PC-3 (cell line): ENCODE results near the gene SENP1. TPM values are rescaled to one million over a fixed set of nuclear protein-coding genes. Genes with fewer than 3 reads are reported as not detected.

Source experiments
- ATAC-seq: fragments of 200-7000 bp; cut with Tn5 transposase; 2 replicates; pipeline ENCODE4 v1.9.1; 2020; ENCODE audit warnings: mild to moderate bottlenecking, moderate library complexity
- BruUV-seq: library from RNA; stranded (reverse); fragments of 400-500 nt; replicated peaks from 2 replicates; lab custom pipeline; 2021; lab: Mats Ljungman, UMichigan
- CTCF ChIA-PET: fragments of 300-600 bp; sonication (Branson Sonifier 250); formaldehyde crosslinking; loops from one replicate; lab custom pipeline; 2022; ENCODE audit warnings: antibody characterized with exemption; lab: Charles Lee
- POLR2A ChIA-PET: fragments of 300-600 bp; sonication (Branson Sonifier 250); formaldehyde crosslinking; loops from one replicate; lab custom pipeline; 2022; ENCODE audit warnings: antibody characterized with exemption; ENCODE audit not compliant: unreplicated experiment; lab: Charles Lee
- DNase-seq: peaks from one replicate; pipeline ENCODE4 v3.0.0-alpha.2; 2015
- H2AFZ ChIP-seq: fragments of 300-600 bp; sonication (generic); 2 replicates; pipeline ENCODE4 v1.6.0; 2016; ENCODE audit warnings: antibody characterized with exemption, low read length
- H3F3A ChIP-seq: fragments of 300-600 bp; sonication (generic); one replicate; pipeline ENCODE4 v1.6.0; 2017; ENCODE audit warnings: antibody characterized with exemption, low read length, control low read depth, mild to moderate bottlenecking; ENCODE audit not compliant: unreplicated experiment
- H3K27ac ChIP-seq: fragments of 300-600 bp; sonication (generic); 2 replicates; pipeline ENCODE4 v1.5.1; 2016; ENCODE audit warnings: mild to moderate bottlenecking, low read length
- H3K27me3 ChIP-seq: fragments of 300-600 bp; sonication (generic); 2 replicates; pipeline ENCODE4 v1.6.1; 2016; ENCODE audit warnings: low read length, mixed read lengths
- H3K36me3 ChIP-seq: fragments of 300-600 bp; sonication (generic); 2 replicates; pipeline ENCODE4 v1.6.1; 2016; ENCODE audit warnings: low read depth, mixed run types, low read length, mixed read lengths
- H3K4me1 ChIP-seq: fragments of 300-600 bp; sonication (generic); 2 replicates; pipeline ENCODE4 v1.5.1; 2016; ENCODE audit warnings: low read length; ENCODE audit not compliant: insufficient read depth
- H3K4me2 ChIP-seq: fragments of 300-600 bp; sonication (generic); 2 replicates; pipeline ENCODE4 v1.6.0; 2016; ENCODE audit warnings: low read length
- H3K4me3 ChIP-seq: fragments of 300-600 bp; sonication (generic); 2 replicates; pipeline ENCODE4 v1.5.1; 2016; ENCODE audit warnings: mild to moderate bottlenecking, low read length, mixed read lengths
- H3K79me2 ChIP-seq: fragments of 300-600 bp; sonication (generic); 2 replicates; pipeline ENCODE4 v1.6.1; 2017; ENCODE audit warnings: low read length, mixed read lengths
- H3K9ac ChIP-seq: fragments of 300-600 bp; sonication (generic); 2 replicates; pipeline ENCODE4 v1.6.0; 2016; ENCODE audit warnings: mild to moderate bottlenecking, low read length
- H3K9me2 ChIP-seq: fragments of 300-600 bp; sonication (generic); replicated peaks from 2 replicates; pipeline ENCODE4 v1.6.1; 2016; ENCODE audit warnings: mixed run types, low read length, mixed read lengths
- H3K9me3 ChIP-seq: fragments of 300-600 bp; sonication (generic); 2 replicates; pipeline ENCODE4 v1.6.1; 2016; ENCODE audit warnings: low read length, mixed read lengths
- H4K20me1 ChIP-seq: fragments of 300-600 bp; sonication (generic); 2 replicates; pipeline ENCODE4 v1.6.1; 2016; ENCODE audit warnings: low read length, mixed read lengths
- EZH2 ChIP-seq: fragments of 300-600 bp; sonication (generic); IDR thresholded peaks from one replicate; pipeline ENCODE4 v1.6.1; 2017; ENCODE audit warnings: antibody characterized with exemption, mild to moderate bottlenecking, low read length; ENCODE audit not compliant: unreplicated experiment
- EZH2phosphoT487 ChIP-seq: fragments of 300-600 bp; sonication (generic); IDR thresholded peaks from 2 replicates; pipeline ENCODE4 v1.6.1; 2018; ENCODE audit warnings: mild to moderate bottlenecking, antibody characterized with exemption, low read length, borderline replicate concordance
- intact Hi-C: fragments of 100-400 bp; cut with micrococcal nuclease; formaldehyde crosslinking; loops from 2 replicates; pipeline ENCODE4 v1.9.0; 2023
- total RNA-seq: library from RNA; depleted of rRNA; stranded (reverse); fragments of >200 nt; gene quantifications from 2 replicates; pipeline ENCODE4 v1.2.3, GENCODE V29; 2014
- TF ChIP-seq, protein P1 (sequence below): fragments of 300-600 bp; sonication (generic); conservative IDR thresholded peaks from 2 replicates; pipeline ENCODE4 v1.5.1; 2017; ENCODE audit warnings: antibody characterized with exemption, low read depth, mild to moderate bottlenecking, low read length

The SENP1 gene
- total RNA-seq, 1 experiment from 2014 or later, result 20.9 TPM

- Histone ChIP-seq H3K27me3 (no peaks in the 10 kb centered on the region), H3K4me2 (no peak overlapping the region), H3K27ac (no peak overlapping the region), H2AFZ (no peak overlapping the region), H3K9me2 (no peaks in the 10 kb centered on the region), H3K36me3 (no peaks in the 10 kb centered on the region), H3K9me3 (no peaks in the 10 kb centered on the region), H3K79me2 (no peaks in the 10 kb centered on the region), H4K20me1 (no peaks in the 10 kb centered on the region), H3K4me3 (no peak overlapping the region), H3K9ac (no peak overlapping the region), H3K4me1 (peaks cover 20% of the 10 kb centered on the region), H3F3A (peaks cover 3% of the 10 kb centered on the region)
- TF ChIP-seq EZH2, result no peak
- BruUV-seq, result no TSS peak
- intact Hi-C loops, result no loop called here
- no peak for DNase-seq
- POLR2A ChIA-PET, result no interaction called here
- ATAC-seq, result no peak
- CTCF ChIA-PET, result no interaction called here
Measured at GRCh38 chr12:48017921-48018617, 87.8 kb downstream of the SENP1 start.

- H3K9me3 ChIP-seq, result no peaks in the 10 kb centered on the region
- H3K36me3 ChIP-seq, result no peaks in the 10 kb centered on the region
- H3K27ac ChIP-seq, result no peak overlapping the region
- H3K4me2 ChIP-seq, result no peak overlapping the region
- TF ChIP-seq, protein P1, sequence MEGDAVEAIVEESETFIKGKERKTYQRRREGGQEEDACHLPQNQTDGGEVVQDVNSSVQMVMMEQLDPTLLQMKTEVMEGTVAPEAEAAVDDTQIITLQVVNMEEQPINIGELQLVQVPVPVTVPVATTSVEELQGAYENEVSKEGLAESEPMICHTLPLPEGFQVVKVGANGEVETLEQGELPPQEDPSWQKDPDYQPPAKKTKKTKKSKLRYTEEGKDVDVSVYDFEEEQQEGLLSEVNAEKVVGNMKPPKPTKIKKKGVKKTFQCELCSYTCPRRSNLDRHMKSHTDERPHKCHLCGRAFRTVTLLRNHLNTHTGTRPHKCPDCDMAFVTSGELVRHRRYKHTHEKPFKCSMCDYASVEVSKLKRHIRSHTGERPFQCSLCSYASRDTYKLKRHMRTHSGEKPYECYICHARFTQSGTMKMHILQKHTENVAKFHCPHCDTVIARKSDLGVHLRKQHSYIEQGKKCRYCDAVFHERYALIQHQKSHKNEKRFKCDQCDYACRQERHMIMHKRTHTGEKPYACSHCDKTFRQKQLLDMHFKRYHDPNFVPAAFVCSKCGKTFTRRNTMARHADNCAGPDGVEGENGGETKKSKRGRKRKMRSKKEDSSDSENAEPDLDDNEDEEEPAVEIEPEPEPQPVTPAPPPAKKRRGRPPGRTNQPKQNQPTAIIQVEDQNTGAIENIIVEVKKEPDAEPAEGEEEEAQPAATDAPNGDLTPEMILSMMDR, result no peak
- no peak for TF ChIP-seq EZH2phosphoT487
- no peak for TF ChIP-seq EZH2
- ChIA-PET CTCF (no interaction called here), POLR2A (no interaction called here)
- ATAC-seq (no peak), DNase-seq (no peak)
- no peak overlapping the region for H3K9ac ChIP-seq
- H4K20me1 ChIP-seq, result no peaks in the 10 kb centered on the region
- no peak overlapping the region for H2AFZ ChIP-seq
- no peaks in the 10 kb centered on the region for H3K27me3 ChIP-seq
- H3K9me2 ChIP-seq, result no peaks in the 10 kb centered on the region
- H3F3A ChIP-seq, result no peaks in the 10 kb centered on the region
- no TSS peak for BruUV-seq
- H3K79me2 ChIP-seq, result no peaks in the 10 kb centered on the region
- H3K4me1 ChIP-seq, result peaks cover 15% of the 10 kb centered on the region
- H3K4me3 ChIP-seq, result no peak overlapping the region
- intact Hi-C loops, result no loop called here
Measured at GRCh38 chr12:48017496-48017895, 88.4 kb downstream of the SENP1 start.

DNA sequence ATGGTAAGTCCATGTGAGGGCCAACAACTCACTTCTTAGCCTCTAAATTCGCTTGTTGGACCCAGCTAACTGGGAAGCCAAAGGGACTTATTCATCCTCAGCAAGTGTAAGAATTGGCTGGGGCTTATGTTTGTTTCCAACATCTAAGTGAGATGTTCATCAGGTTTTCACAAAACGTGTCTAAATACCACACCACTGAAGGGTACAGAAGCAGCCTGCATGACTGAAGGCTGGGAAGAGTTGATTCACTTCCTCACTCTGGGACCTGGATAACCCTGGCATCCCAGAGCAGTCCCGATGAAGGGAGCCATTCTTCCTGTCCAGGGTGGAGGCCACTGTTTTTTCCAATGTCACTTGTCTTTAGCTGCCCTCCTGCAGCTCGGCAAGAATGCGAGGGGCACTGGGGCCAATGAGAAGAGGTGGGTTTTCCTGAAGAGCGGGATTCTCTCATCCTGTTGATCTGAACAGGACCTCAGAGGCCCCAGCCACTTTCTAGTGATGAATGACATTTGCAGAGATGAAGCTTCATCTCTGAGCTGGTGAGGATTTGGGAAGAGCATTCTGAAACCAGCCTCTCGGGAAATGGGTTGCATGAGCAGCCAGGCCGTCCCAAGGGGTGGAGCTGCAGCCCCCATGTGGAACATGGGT lies 89.4 kb downstream of the SENP1 start:
- TF ChIP-seq, protein P1, result no peak
- TF ChIP-seq EZH2phosphoT487, result no peak
- TF ChIP-seq EZH2, result no peak
- H3K4me3 ChIP-seq, result no peak overlapping the region
- H3K36me3 ChIP-seq, result no peaks in the 10 kb centered on the region
- no peaks in the 10 kb centered on the region for H3K9me3 ChIP-seq
- peaks cover 8% of the 10 kb centered on the region for H3K4me1 ChIP-seq
- no peaks in the 10 kb centered on the region for H3K9me2 ChIP-seq
- H3K9ac ChIP-seq, result no peak overlapping the region
- no peak overlapping the region for H3K27ac ChIP-seq
- ATAC-seq, result no peak
- no TSS peak for BruUV-seq
- no peaks in the 10 kb centered on the region for H3K27me3 ChIP-seq
- ChIA-PET POLR2A (no interaction called here), CTCF (no interaction called here)
- intact Hi-C loops, result no loop called here
- DNase-seq, result no peak
- no peaks in the 10 kb centered on the region for H3F3A ChIP-seq
- H3K79me2 ChIP-seq, result no peaks in the 10 kb centered on the region
- H3K4me2 ChIP-seq, result no peak overlapping the region
- no peak overlapping the region for H2AFZ ChIP-seq
- H4K20me1 ChIP-seq, result no peaks in the 10 kb centered on the region
